ENCODE measurements around the gene HLA-DMB.

Gene HLA-DMB

GRCh38 chr6:32886681-32887383 lies 54.0 kb downstream of the HLA-DMB start:
- in situ Hi-C loops (cut with HindIII; ENCODE audit: low pct_ligation_motif_present, low pct_unique_long_range_greater_than_20kb, low sequenced_read_pairs), result no loop called here
- DNase-seq, result peak; percentile 70

DNA sequence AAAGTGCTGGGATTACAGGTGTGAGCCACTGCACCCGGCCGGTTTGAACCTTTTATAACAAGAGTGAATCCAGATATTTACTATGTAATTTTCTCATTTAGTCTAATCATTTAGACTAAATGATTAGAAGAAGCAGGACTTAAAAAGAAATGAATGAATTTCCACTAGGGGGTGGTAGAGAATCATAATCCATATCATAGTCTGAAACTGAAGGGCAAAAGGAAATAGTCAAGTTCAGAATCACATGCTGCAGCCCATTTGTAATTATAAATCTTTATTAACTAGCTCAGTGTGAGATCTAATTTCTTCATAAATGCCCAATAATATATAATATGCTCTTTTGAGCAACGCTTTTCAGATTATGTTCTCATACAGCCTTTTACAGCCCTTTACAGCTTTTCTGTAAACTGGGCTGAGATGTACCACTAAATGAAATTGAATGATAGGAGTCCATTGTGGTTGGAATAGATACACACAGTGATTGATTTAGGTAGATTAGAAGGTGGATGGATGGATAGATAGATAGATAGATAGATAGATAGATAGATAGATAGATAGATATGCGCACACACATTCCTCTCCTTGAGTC lies 55.0 kb downstream of the HLA-DMB start:
- DNase-seq, result peak; percentile 73
- in situ Hi-C loops (cut with HindIII; ENCODE audit: low pct_ligation_motif_present, low pct_unique_long_range_greater_than_20kb, low sequenced_read_pairs), result no loop called here

Measured in ACHN (cell line).